ENCODE measurements around the gene NRL. TPM values are rescaled to one million over a fixed set of nuclear protein-coding genes. Genes with fewer than 3 reads are reported as not detected.

Gene NRL
- polyA plus RNA-seq, 3 donors, result 1.1 to 1.5 (median 1.3) TPM

GRCh38 chr14:24088095-24088494, 26.7 kb downstream of the NRL start:
- Histone ChIP-seq H3K27ac (ENCODE audit: low read depth in 1 of 2, low read length in 2 of 2) (no peak overlapping the region), H3K4me2 (replicated peaks; ENCODE audit: extremely low read depth, low read length, poor library complexity, severe bottlenecking) (no peak overlapping the region), H3K9ac (ENCODE audit: insufficient read depth, low read length, poor library complexity, severe bottlenecking) (no peak overlapping the region), H3K27me3 (ENCODE audit: control insufficient read depth in 2 of 2, insufficient read depth in 2 of 2, low read length in 2 of 2) (peaks cover 0 to 8% of the 10 kb centered on the region in 2 donors), H3K4me3 (replicated peaks in 1 of 3; ENCODE audit: low read depth in 2 of 3, low read length in 3 of 3) (no peak overlapping the region), H2AFZ (ENCODE audit: insufficient read depth, low read depth, low read length, poor library complexity, severe bottlenecking) (no peak overlapping the region), H3K36me3 (replicated peaks in 1 of 2; ENCODE audit: control insufficient read depth in 1 of 2, insufficient read depth in 2 of 2, low read length in 2 of 2) (no peaks in the 10 kb centered on the region), H4K20me1 (ENCODE audit: insufficient read depth, low read length) (no peaks in the 10 kb centered on the region), H3K9me3 (replicated peaks in 1 of 2; ENCODE audit: control insufficient read depth in 1 of 2, insufficient read depth in 1 of 2, low read length in 2 of 2) (no peaks in the 10 kb centered on the region), H3K79me2 (ENCODE audit: insufficient read depth, low read length) (no peaks in the 10 kb centered on the region), H3K4me1 (ENCODE audit: control insufficient read depth in 1 of 2, insufficient read depth in 2 of 2, low read length in 2 of 2) (peaks cover 14 to 18% of the 10 kb centered on the region in 2 donors)
- Mint-ChIP-seq H3K9me3 (peaks cover 0 to 1% (median 0%) of the 10 kb centered on the region in 7 donors), H3K4me3 (no peak overlapping the region), H3K27ac (no peak overlapping the region), H3K27me3 (ENCODE audit: low read depth in 3 of 3) (peaks cover 6 to 7% (median 6%) of the 10 kb centered on the region in 3 donors), H3K4me1 (peaks cover 21% of the 10 kb centered on the region), H3K36me3 (no peaks in the 10 kb centered on the region)
- no CpG with 5 or more reads among the region's 2 CpGs for WGBS (ENCODE audit: insufficient coverage)
- no peak for DNase-seq
- intact Hi-C loops (cut with micrococcal nuclease), result no loop called here
- no peak for TF ChIP-seq CTCF (IDR thresholded peaks at IDR 0.05)

- no peak overlapping the region for H3K9ac ChIP-seq (ENCODE audit: insufficient read depth, low read length, poor library complexity, severe bottlenecking)
- no peak overlapping the region for H3K27ac Mint-ChIP-seq
- H3K27ac ChIP-seq (ENCODE audit: low read depth in 1 of 2, low read length in 2 of 2), result no peak overlapping the region
- H3K36me3 Mint-ChIP-seq, result peaks cover 2 to 3% of the 10 kb centered on the region in 2 donors
- WGBS (ENCODE audit: insufficient coverage), result 100% methylated on average over 1 of the region's 1 CpG
- peaks cover 4 to 7% of the 10 kb centered on the region in 2 donors for H3K4me1 ChIP-seq (ENCODE audit: control insufficient read depth in 1 of 2, insufficient read depth in 2 of 2, low read length in 2 of 2)
- TF ChIP-seq CTCF (IDR thresholded peaks at IDR 0.05), result no peak
- H3K36me3 ChIP-seq (replicated peaks in 1 of 2; ENCODE audit: control insufficient read depth in 1 of 2, insufficient read depth in 2 of 2, low read length in 2 of 2), result no peaks in the 10 kb centered on the region
- H3K27me3 ChIP-seq (ENCODE audit: control insufficient read depth in 2 of 2, insufficient read depth in 2 of 2, low read length in 2 of 2), result peaks cover 4 to 19% of the 10 kb centered on the region in 2 donors
- H3K9me3 Mint-ChIP-seq, result peaks cover 0 to 11% (median 0%) of the 10 kb centered on the region in 7 donors
- H3K4me1 Mint-ChIP-seq, result peaks cover 11% of the 10 kb centered on the region
- H3K4me3 Mint-ChIP-seq, result no peak overlapping the region
- DNase-seq, result no peak
- H3K9me3 ChIP-seq (replicated peaks in 1 of 2; ENCODE audit: control insufficient read depth in 1 of 2, insufficient read depth in 1 of 2, low read length in 2 of 2), result no peaks in the 10 kb centered on the region
- H3K4me2 ChIP-seq (replicated peaks; ENCODE audit: extremely low read depth, low read length, poor library complexity, severe bottlenecking), result no peak overlapping the region
- peaks cover 17% of the 10 kb centered on the region in 3 donors for H3K27me3 Mint-ChIP-seq (ENCODE audit: low read depth in 3 of 3)
- H3K79me2 ChIP-seq (ENCODE audit: insufficient read depth, low read length), result no peaks in the 10 kb centered on the region
- H3K4me3 ChIP-seq (replicated peaks in 1 of 3; ENCODE audit: low read depth in 2 of 3, low read length in 3 of 3), result no peak overlapping the region
- no peak overlapping the region for H2AFZ ChIP-seq (ENCODE audit: insufficient read depth, low read depth, low read length, poor library complexity, severe bottlenecking)
- no peaks in the 10 kb centered on the region for H4K20me1 ChIP-seq (ENCODE audit: insufficient read depth, low read length)
- intact Hi-C loops (cut with micrococcal nuclease), result no loop called here
These were observed 27.7 kb downstream of the NRL start for GRCh38 chr14:24087004-24087403.

All from CD14-positive monocyte (primary cell).